HG02588 (cell line): Measurements from ENCODE around the gene PTPRB.

ENCODE experiments used
- ATAC-seq: cut with Tn5 transposase; IDR thresholded peaks from one replicate; pipeline ENCODE4 v1.9.1; 2021; ENCODE audit warnings: mild to moderate bottlenecking, moderate library complexity; ENCODE audit not compliant: unreplicated experiment

PTPRB gene

DNA sequence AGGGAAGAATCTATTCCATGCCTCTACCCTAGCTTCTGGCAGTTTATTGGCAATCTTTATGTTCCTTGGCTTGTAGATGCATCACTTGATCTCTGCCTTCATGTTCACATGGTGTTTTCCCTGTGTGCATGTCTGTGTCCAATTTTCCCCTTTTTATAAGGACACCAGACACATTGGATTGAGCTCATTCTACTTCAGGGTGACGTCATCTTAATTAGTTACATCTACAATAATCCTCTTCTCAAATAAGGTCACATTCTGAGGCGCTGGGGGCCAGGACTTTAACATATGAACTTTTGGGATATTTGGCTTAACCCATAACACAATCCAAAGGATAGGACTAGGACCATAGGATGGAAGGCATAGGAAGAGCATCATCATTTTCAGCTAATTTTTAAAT, 169.8 kb downstream of the PTPRB start:
- no peak for ATAC-seq

DNA sequence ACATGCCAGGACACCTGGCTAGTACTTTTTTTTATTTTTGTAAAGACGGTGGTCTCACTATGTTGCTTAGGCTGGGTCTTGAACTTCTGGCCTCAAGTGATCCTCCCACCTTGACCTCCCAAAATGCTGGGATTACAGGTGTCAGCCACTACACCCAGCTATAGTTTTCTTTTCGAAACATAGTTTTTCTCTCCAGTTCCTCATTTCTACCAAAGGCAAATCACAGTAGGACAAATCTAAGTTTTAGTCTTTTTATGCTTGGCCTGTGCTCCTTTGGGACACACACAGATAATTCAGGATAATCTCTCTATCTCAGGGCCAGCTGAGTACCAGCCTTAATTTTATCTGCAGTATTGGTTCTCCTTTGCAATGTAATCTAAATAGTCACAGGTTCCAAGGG, 170.5 kb downstream of the PTPRB start:
- no peak for ATAC-seq
